Uterus (tissue), 2 donors: ENCODE measurements around the gene OPTC.

Source experiments
- POLR2A ChIP-seq, 2 donors: fragments of 450-650 bp; IDR thresholded peaks; one replicate each; pipeline ENCODE4 v1.6.1; 2016; ENCODE audit warnings: antibody characterized with exemption in 2 of 2, mild to moderate bottlenecking in 1 of 2, moderate library complexity in 1 of 2
- TF ChIP-seq, protein P1 (sequence below), 4 experiments: fragments of 200-600 bp in 2 of 4; fragments of 450-650 bp in 2 of 4; sonication (generic) in 2 of 4; IDR thresholded peaks; one replicate each; pipeline ENCODE4 v1.5.1; 2016 to 2019; ENCODE audit warnings: antibody characterized with exemption in 4 of 4, mild to moderate bottlenecking in 2 of 4, moderate library complexity in 1 of 4

DNA sequence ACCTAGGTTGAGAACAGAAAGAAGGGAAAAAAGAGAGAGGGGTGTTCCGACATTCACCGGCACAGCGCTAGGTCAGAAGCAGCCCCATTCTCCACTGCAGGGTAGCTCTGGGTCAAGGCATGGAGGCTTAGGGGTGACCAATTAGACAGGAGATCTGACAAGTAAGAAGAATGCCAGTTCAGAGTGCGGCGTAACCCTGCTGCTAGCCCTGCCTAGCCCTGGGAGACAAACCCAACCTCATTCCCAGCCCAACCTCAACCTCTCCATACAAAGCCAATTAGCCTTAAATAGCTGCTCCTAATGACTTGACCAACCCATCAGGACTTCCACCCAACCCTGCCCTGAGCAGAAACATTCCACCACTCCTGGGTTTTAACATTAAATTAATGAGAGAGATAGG lies 15.0 kb upstream of the OPTC start:
- TF ChIP-seq, protein P1, sequence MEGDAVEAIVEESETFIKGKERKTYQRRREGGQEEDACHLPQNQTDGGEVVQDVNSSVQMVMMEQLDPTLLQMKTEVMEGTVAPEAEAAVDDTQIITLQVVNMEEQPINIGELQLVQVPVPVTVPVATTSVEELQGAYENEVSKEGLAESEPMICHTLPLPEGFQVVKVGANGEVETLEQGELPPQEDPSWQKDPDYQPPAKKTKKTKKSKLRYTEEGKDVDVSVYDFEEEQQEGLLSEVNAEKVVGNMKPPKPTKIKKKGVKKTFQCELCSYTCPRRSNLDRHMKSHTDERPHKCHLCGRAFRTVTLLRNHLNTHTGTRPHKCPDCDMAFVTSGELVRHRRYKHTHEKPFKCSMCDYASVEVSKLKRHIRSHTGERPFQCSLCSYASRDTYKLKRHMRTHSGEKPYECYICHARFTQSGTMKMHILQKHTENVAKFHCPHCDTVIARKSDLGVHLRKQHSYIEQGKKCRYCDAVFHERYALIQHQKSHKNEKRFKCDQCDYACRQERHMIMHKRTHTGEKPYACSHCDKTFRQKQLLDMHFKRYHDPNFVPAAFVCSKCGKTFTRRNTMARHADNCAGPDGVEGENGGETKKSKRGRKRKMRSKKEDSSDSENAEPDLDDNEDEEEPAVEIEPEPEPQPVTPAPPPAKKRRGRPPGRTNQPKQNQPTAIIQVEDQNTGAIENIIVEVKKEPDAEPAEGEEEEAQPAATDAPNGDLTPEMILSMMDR (IDR thresholded peaks at IDR 0.05), result no peak
- TF ChIP-seq POLR2A (IDR thresholded peaks at IDR 0.05), result no peak
